H9 (cell line): ENCODE data around the gene WDR48. TPM values are rescaled to one million over a fixed set of nuclear protein-coding genes. Genes with fewer than 3 reads are reported as not detected.

Experiments used
- DNase-seq: peaks from one replicate; pipeline ENCODE4 v3.0.0-alpha.2; 2017
- H2AFZ ChIP-seq: one replicate; pipeline ENCODE4 v1.6.1; 2013; ENCODE audit warnings: mild to moderate bottlenecking, low read length, control low read depth, moderate library complexity
- H2AK5ac ChIP-seq: 2 replicates; pipeline ENCODE4 v1.6.1; 2013; ENCODE audit warnings: low read length, control low read depth, mixed read lengths; ENCODE audit not compliant: insufficient read length
- H2BK120ac ChIP-seq: one replicate; pipeline ENCODE4 v1.6.1; 2013; ENCODE audit warnings: low read depth, mild to moderate bottlenecking, low read length, control low read depth, inconsistent platforms; ENCODE audit not compliant: poor library complexity, severe bottlenecking
- H2BK12ac ChIP-seq: 2 replicates; pipeline ENCODE4 v1.6.1; 2013; ENCODE audit warnings: low read length, control low read depth, mixed read lengths, low read depth; ENCODE audit not compliant: insufficient read length
- H2BK15ac ChIP-seq: 2 replicates; pipeline ENCODE4 v1.6.1; 2013; ENCODE audit warnings: low read depth, low read length, control low read depth
- H2BK20ac ChIP-seq: one replicate; pipeline ENCODE4 v1.6.1; 2013; ENCODE audit warnings: low read depth, mild to moderate bottlenecking, low read length, control low read depth, inconsistent platforms; ENCODE audit not compliant: poor library complexity, severe bottlenecking
- H2BK5ac ChIP-seq: 2 replicates; pipeline ENCODE4 v1.6.1; 2013; ENCODE audit warnings: low read length, control low read depth, mixed read lengths; ENCODE audit not compliant: insufficient read length
- H3K14ac ChIP-seq: 2 replicates; pipeline ENCODE4 v1.6.1; 2013; ENCODE audit warnings: low read length, control low read depth; ENCODE audit not compliant: insufficient read depth
- H3K18ac ChIP-seq: 2 replicates; pipeline ENCODE4 v1.6.1; 2013; ENCODE audit warnings: low read depth, mild to moderate bottlenecking, mixed read lengths, low read length, control low read depth; ENCODE audit not compliant: insufficient read length
- H3K23ac ChIP-seq: 2 replicates; pipeline ENCODE4 v1.6.1; 2013; ENCODE audit warnings: low read length, control low read depth, mixed read lengths, low read depth; ENCODE audit not compliant: insufficient read length
- H3K23me2 ChIP-seq: 2 replicates; pipeline ENCODE4 v1.6.1; 2013; ENCODE audit warnings: low read depth, mild to moderate bottlenecking, mixed read lengths, low read length, control low read depth; ENCODE audit not compliant: insufficient read length, poor library complexity, severe bottlenecking
- H3K27ac ChIP-seq: 2 replicates; pipeline ENCODE4 v1.5.1; 2013; ENCODE audit warnings: low read length, control low read depth, mixed read lengths, low read depth; ENCODE audit not compliant: insufficient read length
- H3K27me3 ChIP-seq: 2 replicates; pipeline ENCODE4 v1.6.1; 2013; ENCODE audit warnings: low read length, control low read depth, inconsistent platforms; ENCODE audit not compliant: insufficient read depth
- H3K4ac ChIP-seq: 2 replicates; pipeline ENCODE4 v1.6.1; 2013; ENCODE audit warnings: low read depth, mild to moderate bottlenecking, control low read depth, inconsistent platforms, low read length, moderate library complexity
- H3K4me1 ChIP-seq: 2 replicates; pipeline ENCODE4 v1.6.1; 2013; ENCODE audit warnings: low read length, control low read depth, inconsistent platforms; ENCODE audit not compliant: insufficient read depth
- H3K4me2 ChIP-seq: 2 replicates; pipeline ENCODE4 v1.6.1; 2013; ENCODE audit warnings: low read length, control low read depth, mixed read lengths; ENCODE audit not compliant: insufficient read length, insufficient read depth
- H3K56ac ChIP-seq: 2 replicates; pipeline ENCODE4 v1.6.1; 2013; ENCODE audit warnings: low read depth, mild to moderate bottlenecking, mixed read lengths, low read length, control low read depth; ENCODE audit not compliant: insufficient read length
- H3K79me1 ChIP-seq: 2 replicates; pipeline ENCODE4 v1.6.1; 2013; ENCODE audit warnings: low read depth, mild to moderate bottlenecking, moderate library complexity, low read length, control low read depth, inconsistent platforms; ENCODE audit not compliant: insufficient read depth, poor library complexity, severe bottlenecking
- H3K79me2 ChIP-seq: 2 replicates; pipeline ENCODE4 v1.6.1; 2013; ENCODE audit warnings: low read length, control low read depth, inconsistent platforms; ENCODE audit not compliant: insufficient read depth
- H3K9ac ChIP-seq: 2 replicates; pipeline ENCODE4 v1.6.1; 2013; ENCODE audit warnings: low read length, control low read depth, mixed read lengths; ENCODE audit not compliant: insufficient read length; ENCODE audit errors: extremely low read depth
- H3K9me3 ChIP-seq: one replicate; pipeline ENCODE4 v1.6.1; 2013; ENCODE audit warnings: low read depth, low read length, inconsistent platforms; ENCODE audit not compliant: control insufficient read depth
- H3T11ph ChIP-seq: one replicate; pipeline ENCODE4 v1.6.1; 2013; ENCODE audit warnings: mild to moderate bottlenecking, low read length, control low read depth, inconsistent platforms
- H4K20me1 ChIP-seq: one replicate; pipeline ENCODE4 v1.6.1; 2013; ENCODE audit not compliant: control insufficient read depth, insufficient read length, insufficient read depth
- H4K5ac ChIP-seq: 2 replicates; pipeline ENCODE4 v1.6.1; 2013; ENCODE audit warnings: low read depth, mild to moderate bottlenecking, mixed read lengths, low read length, control low read depth; ENCODE audit not compliant: insufficient read length
- H4K8ac ChIP-seq: replicated peaks from 2 replicates; pipeline ENCODE4 v1.6.1; 2013; ENCODE audit warnings: low read length, control low read depth, mixed read lengths, low read depth; ENCODE audit not compliant: insufficient read length
- H4K91ac ChIP-seq: 2 replicates; pipeline ENCODE4 v1.6.1; 2013; ENCODE audit warnings: low read depth, mild to moderate bottlenecking, moderate library complexity, mixed read lengths, low read length, control low read depth; ENCODE audit not compliant: insufficient read length
- H3K27ac Mint-ChIP-seq, 3 experiments: 2 replicates in 2 of 3; 3 replicates in 1 of 3; pipeline ENCODE4 v1.8.0; 2020 to 2021; ENCODE audit warnings: mixed read lengths in 3 of 3, mild to moderate bottlenecking in 1 of 3, moderate library complexity in 1 of 3
- H3K27me3 Mint-ChIP-seq: 2 replicates; pipeline ENCODE4 v1.8.0; 2021; ENCODE audit warnings: low read depth, mild to moderate bottlenecking, moderate library complexity, mixed read lengths
- H3K36me3 Mint-ChIP-seq, 3 experiments: 2 replicates in 2 of 3; 3 replicates in 1 of 3; pipeline ENCODE4 v1.8.0; 2020 to 2021; ENCODE audit warnings: low read depth in 3 of 3, mixed read lengths in 3 of 3; ENCODE audit not compliant: insufficient read depth in 1 of 3
- H3K4me1 Mint-ChIP-seq, 2 experiments: 2 replicates each; pipeline ENCODE4 v1.8.0; 2020; ENCODE audit warnings: mixed read lengths in 2 of 2
- H3K4me3 Mint-ChIP-seq, 2 experiments: 2 replicates in 1 of 2; 3 replicates in 1 of 2; pipeline ENCODE4 v1.8.0; 2020 to 2021; ENCODE audit warnings: mild to moderate bottlenecking in 2 of 2, mixed read lengths in 2 of 2, moderate library complexity in 1 of 2
- H3K9me3 Mint-ChIP-seq, 2 experiments: 2 replicates in 1 of 2; 3 replicates in 1 of 2; pipeline ENCODE4 v1.8.0; 2020; ENCODE audit warnings: mild to moderate bottlenecking in 2 of 2, mixed read lengths in 2 of 2, moderate library complexity in 1 of 2
- WGBS: extraction: QIAGEN DNeasy Blood & Tissue Kit; methylation state at CpG from one replicate; pipeline ENCODE4 v1.1.7; 2013; ENCODE audit warnings: missing lambda C conversion rate, low lambda C conversion rate, mixed read lengths; ENCODE audit not compliant: insufficient read length; ENCODE audit errors: extremely low coverage; 5-methylcytosine and 5-hydroxymethylcytosine counted together
- total RNA-seq: library from RNA; stranded (reverse); gene quantifications from 2 replicates; pipeline ENCODE4 v1.2.1, GENCODE V29; 2021
- TF ChIP-seq, protein P1 (sequence below): fragments of 200-600 bp; sonication (generic); conservative IDR thresholded peaks from 3 replicates; pipeline ENCODE4 v1.8.0; 2021; ENCODE audit warnings: antibody characterized with exemption, mild to moderate bottlenecking

Gene WDR48
- total RNA-seq, 1 experiment from 2014 or later: 52.7 TPM

DNA sequence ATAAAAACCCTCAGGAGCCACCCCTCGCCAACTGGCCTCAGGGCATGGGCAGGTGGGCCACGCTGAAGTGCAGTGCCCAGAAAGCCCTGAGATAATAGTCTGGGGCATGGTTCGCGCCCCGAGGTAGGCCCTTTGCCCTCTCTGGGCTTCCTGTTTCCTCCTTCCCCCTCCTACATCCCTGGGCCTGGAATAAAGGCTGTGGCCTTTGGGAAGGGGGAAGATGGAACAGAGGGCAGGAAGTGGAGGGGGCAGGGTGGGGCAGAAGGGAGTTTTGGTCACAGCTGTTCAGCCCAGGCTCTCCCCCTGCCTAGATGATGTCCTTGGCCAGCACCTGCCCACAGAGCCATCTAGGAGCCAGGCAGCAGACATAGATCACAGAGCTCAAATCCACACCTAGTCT is 90.3 kb downstream of the WDR48 start:
- Histone ChIP-seq H3K9ac (no peak overlapping the region), H2BK20ac (no peak overlapping the region), H3K14ac (no peak overlapping the region), H4K20me1 (no peaks in the 10 kb centered on the region), H2AFZ (no peak overlapping the region), H2BK120ac (no peak overlapping the region), H3K27me3 (no peaks in the 10 kb centered on the region), H3T11ph (no peak overlapping the region), H3K4me2 (no peak overlapping the region), H2AK5ac (no peak overlapping the region), H3K27ac (no peak overlapping the region), H3K18ac (no peak overlapping the region), H3K79me2 (no peaks in the 10 kb centered on the region), H2BK12ac (no peak overlapping the region), H3K23me2 (no peaks in the 10 kb centered on the region), H3K56ac (no peak overlapping the region), H3K4me1 (peaks cover 5% of the 10 kb centered on the region; the same call in 1 of the 2 replicates), H4K5ac (no peak overlapping the region), H3K4ac (no peak overlapping the region), H2BK15ac (no peak overlapping the region), H3K23ac (no peak overlapping the region), H3K79me1 (no peaks in the 10 kb centered on the region), H3K9me3 (no peaks in the 10 kb centered on the region), H4K91ac (no peak overlapping the region), H4K8ac (no peak overlapping the region), H2BK5ac (no peak overlapping the region)
- TF ChIP-seq, protein P1, sequence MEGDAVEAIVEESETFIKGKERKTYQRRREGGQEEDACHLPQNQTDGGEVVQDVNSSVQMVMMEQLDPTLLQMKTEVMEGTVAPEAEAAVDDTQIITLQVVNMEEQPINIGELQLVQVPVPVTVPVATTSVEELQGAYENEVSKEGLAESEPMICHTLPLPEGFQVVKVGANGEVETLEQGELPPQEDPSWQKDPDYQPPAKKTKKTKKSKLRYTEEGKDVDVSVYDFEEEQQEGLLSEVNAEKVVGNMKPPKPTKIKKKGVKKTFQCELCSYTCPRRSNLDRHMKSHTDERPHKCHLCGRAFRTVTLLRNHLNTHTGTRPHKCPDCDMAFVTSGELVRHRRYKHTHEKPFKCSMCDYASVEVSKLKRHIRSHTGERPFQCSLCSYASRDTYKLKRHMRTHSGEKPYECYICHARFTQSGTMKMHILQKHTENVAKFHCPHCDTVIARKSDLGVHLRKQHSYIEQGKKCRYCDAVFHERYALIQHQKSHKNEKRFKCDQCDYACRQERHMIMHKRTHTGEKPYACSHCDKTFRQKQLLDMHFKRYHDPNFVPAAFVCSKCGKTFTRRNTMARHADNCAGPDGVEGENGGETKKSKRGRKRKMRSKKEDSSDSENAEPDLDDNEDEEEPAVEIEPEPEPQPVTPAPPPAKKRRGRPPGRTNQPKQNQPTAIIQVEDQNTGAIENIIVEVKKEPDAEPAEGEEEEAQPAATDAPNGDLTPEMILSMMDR: no peak
- no CpG with 5 or more reads among the region's 5 CpGs for WGBS
- H3K9me3 Mint-ChIP-seq: no peaks in the 10 kb centered on the region
- H3K36me3 Mint-ChIP-seq: peaks cover 14 to 51% (median 42%) of the 10 kb centered on the region in 3 experiments; a peak in 6 of 7 replicates
- H3K27me3 Mint-ChIP-seq: no peaks in the 10 kb centered on the region
- no peak for DNase-seq
- peaks cover 7 to 12% of the 10 kb centered on the region in 2 experiments for H3K4me1 Mint-ChIP-seq
- H3K27ac Mint-ChIP-seq: 0 out of 7 replicates have a peak overlapping the region, but pooled peaks of 1 of the 3 experiments have one; percentile 49
- H3K4me3 Mint-ChIP-seq: no peak overlapping the region
